ENCODE results near the gene FEM1A.

DNA sequence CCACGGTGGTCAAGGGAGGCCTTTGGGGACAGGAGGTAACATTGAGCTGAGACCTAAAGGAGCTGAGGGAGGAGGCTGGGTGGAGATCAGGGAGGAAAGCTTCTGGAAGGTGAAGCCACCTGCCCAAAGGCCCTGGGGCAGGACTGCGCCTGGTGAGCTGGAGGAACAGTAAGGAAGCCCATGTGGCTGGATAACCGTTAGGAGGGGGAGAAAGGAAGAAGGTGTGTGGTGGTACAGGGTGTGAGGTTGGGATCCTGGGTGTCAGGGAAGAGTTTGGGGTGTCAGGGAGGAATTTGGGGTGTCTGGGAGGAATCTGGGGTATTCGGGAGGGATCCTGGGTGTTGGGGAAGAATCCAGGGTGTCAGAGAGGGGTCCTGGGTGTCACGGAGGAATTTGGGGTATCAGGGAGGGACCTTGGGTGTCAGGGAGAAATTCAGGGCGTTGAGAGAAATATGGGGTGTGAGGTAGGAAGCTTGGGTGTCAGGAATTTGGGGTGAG is 39.3 kb downstream of the FEM1A start:
- TF ChIP-seq SUZ12 (IDR thresholded peaks at IDR 0.05; ENCODE audit: low read length) (no peak), TAF1 (IDR thresholded peaks at IDR 0.05; ENCODE audit: low read depth, low read length) (no peak), RXRA (IDR thresholded peaks at IDR 0.05; ENCODE audit: insufficient read depth, low read depth, low read length) (no peak), SAP30 (IDR thresholded peaks at IDR 0.05; ENCODE audit: insufficient read depth, insufficient replicate concordance, low read length) (no peak), EP300 (IDR thresholded peaks at IDR 0.05; ENCODE audit: borderline replicate concordance in 1 of 2, low read depth in 2 of 2, low read length in 2 of 2) (no peak), POLR2AphosphoS5 (IDR thresholded peaks at IDR 0.05; ENCODE audit: low read depth, low read length) (no peak), CEBPB (IDR thresholded peaks at IDR 0.05; ENCODE audit: low read depth, low read length) (no peak), MAFK (IDR thresholded peaks at IDR 0.05; ENCODE audit: low read depth, low read length) (no peak)
- TF ChIP-seq, protein P1, sequence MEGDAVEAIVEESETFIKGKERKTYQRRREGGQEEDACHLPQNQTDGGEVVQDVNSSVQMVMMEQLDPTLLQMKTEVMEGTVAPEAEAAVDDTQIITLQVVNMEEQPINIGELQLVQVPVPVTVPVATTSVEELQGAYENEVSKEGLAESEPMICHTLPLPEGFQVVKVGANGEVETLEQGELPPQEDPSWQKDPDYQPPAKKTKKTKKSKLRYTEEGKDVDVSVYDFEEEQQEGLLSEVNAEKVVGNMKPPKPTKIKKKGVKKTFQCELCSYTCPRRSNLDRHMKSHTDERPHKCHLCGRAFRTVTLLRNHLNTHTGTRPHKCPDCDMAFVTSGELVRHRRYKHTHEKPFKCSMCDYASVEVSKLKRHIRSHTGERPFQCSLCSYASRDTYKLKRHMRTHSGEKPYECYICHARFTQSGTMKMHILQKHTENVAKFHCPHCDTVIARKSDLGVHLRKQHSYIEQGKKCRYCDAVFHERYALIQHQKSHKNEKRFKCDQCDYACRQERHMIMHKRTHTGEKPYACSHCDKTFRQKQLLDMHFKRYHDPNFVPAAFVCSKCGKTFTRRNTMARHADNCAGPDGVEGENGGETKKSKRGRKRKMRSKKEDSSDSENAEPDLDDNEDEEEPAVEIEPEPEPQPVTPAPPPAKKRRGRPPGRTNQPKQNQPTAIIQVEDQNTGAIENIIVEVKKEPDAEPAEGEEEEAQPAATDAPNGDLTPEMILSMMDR (IDR thresholded peaks at IDR 0.05; ENCODE audit: control extremely low read depth in 1 of 3, insufficient read depth in 1 of 3, low read depth in 1 of 3, low read length in 3 of 3), result no peak

Measured in H1 (cell line).